B cell (primary cell): Measurements from ENCODE around the gene DENND2A. TPM values are rescaled to one million over a fixed set of nuclear protein-coding genes. Genes with fewer than 3 reads are reported as not detected.

Experiments
- ATAC-seq: fragments of 200-7000 bp; cut with Tn5 transposase; one replicate; pipeline ENCODE4 v1.10.0; 2021; ENCODE audit warnings: low read depth, mild to moderate bottlenecking, moderate number of reproducible peaks, moderate library complexity
- CTCF ChIA-PET: fragments of 350-600 bp; sonication (Branson Sonifier 250); formaldehyde crosslinking; loops from one replicate; lab custom pipeline; 2021; ENCODE audit warnings: antibody characterized with exemption, inconsistent platforms; lab: Charles Lee
- POLR2A ChIA-PET: fragments of 350-600 bp; sonication (Branson Sonifier 250); formaldehyde crosslinking; loops from one replicate; lab custom pipeline; 2021; ENCODE audit warnings: antibody characterized with exemption; lab: Charles Lee
- DNase-seq: peaks from one replicate; pipeline ENCODE4 v3.0.0; 2013
- H2AFZ ChIP-seq: 2 replicates; pipeline ENCODE4 v1.6.1; 2012; ENCODE audit warnings: mild to moderate bottlenecking, low read depth, low read length; ENCODE audit not compliant: insufficient read depth, poor library complexity, severe bottlenecking
- H3K27ac ChIP-seq, 2 donors: 1 replicate in 1 of 2; 2 replicates in 1 of 2; pipeline ENCODE4 v1.5.1; 2012 to 2013; ENCODE audit warnings: low read length in 2 of 2, mild to moderate bottlenecking in 2 of 2, moderate library complexity in 1 of 2
- H3K27me3 ChIP-seq, 4 experiments: fragments of 200-600 bp in 1 of 4; sonication (generic) in 1 of 4; replicated peaks in 1 of 4; 1 replicate in 2 of 4; 2 replicates in 2 of 4; pipeline versions ENCODE4 v1.6.1 to v1.7.0; 2013 to 2016; ENCODE audit warnings: low read length in 3 of 4, mild to moderate bottlenecking in 2 of 4, mixed read lengths in 1 of 4, moderate library complexity in 1 of 4; ENCODE audit not compliant: insufficient read depth in 4 of 4, control insufficient read depth in 3 of 4; ENCODE audit errors: control extremely low read depth in 1 of 4
- H3K36me3 ChIP-seq, 2 experiments: replicated peaks in 1 of 2; 1 replicate in 1 of 2; 2 replicates in 1 of 2; pipeline versions ENCODE4 v1.6.1 to v1.7.1; 2013; ENCODE audit warnings: low read length in 1 of 2; ENCODE audit not compliant: insufficient read depth in 2 of 2, control insufficient read depth in 1 of 2; ENCODE audit errors: control extremely low read depth in 1 of 2, extremely low read depth in 1 of 2
- H3K4me1 ChIP-seq, 2 donors: fragments of 200-600 bp in 1 of 2; sonication (generic) in 1 of 2; 1 replicate in 1 of 2; 2 replicates in 1 of 2; pipeline versions ENCODE4 v1.5.1 to v1.6.1; 2013 to 2017; ENCODE audit warnings: low read length in 2 of 2; ENCODE audit not compliant: control insufficient read depth in 2 of 2, insufficient read depth in 2 of 2
- H3K4me2 ChIP-seq: replicated peaks from 2 replicates; pipeline ENCODE3; 2012; ENCODE audit warnings: mild to moderate bottlenecking, low read depth, low read length; ENCODE audit not compliant: poor library complexity, severe bottlenecking
- H3K4me3 ChIP-seq, 5 experiments: fragments of 200-600 bp in 1 of 5; sonication (generic) in 1 of 5; 1 replicate in 3 of 5; 2 replicates in 2 of 5; pipeline versions ENCODE4 v1.5.1 to v1.7.0; 2011 to 2016; ENCODE audit warnings: low read length in 4 of 5, mild to moderate bottlenecking in 4 of 5, low read depth in 2 of 5, control low read depth in 1 of 5, moderate library complexity in 1 of 5; ENCODE audit not compliant: insufficient read depth in 1 of 5; ENCODE audit errors: control extremely low read depth in 1 of 5, extremely low read depth in 1 of 5
- H3K79me2 ChIP-seq: fragments of 200-600 bp; sonication (generic); one replicate; pipeline ENCODE4 v1.6.0; 2016; ENCODE audit warnings: low read length; ENCODE audit not compliant: control insufficient read depth, insufficient read depth
- H3K9ac ChIP-seq: fragments of 200-600 bp; sonication (generic); 2 replicates; pipeline ENCODE4 v1.6.1; 2017; ENCODE audit warnings: mild to moderate bottlenecking, low read length, moderate library complexity
- H3K9me3 ChIP-seq, 3 donors: one replicate each; pipeline versions ENCODE4 v1.6.1 to v1.7.1; 2013; ENCODE audit warnings: low read length in 2 of 3; ENCODE audit not compliant: control insufficient read depth in 2 of 3, insufficient read depth in 1 of 3; ENCODE audit errors: control extremely low read depth in 1 of 3
- H4K20me1 ChIP-seq: 2 replicates; pipeline ENCODE4 v1.6.0; 2012; ENCODE audit warnings: mild to moderate bottlenecking, low read length; ENCODE audit not compliant: insufficient read depth, control insufficient read depth, poor library complexity, severe bottlenecking
- H3K27ac Mint-ChIP-seq: one replicate; pipeline ENCODE4 v1.8.0; 2021; ENCODE audit warnings: mixed read lengths
- H3K27me3 Mint-ChIP-seq: one replicate; pipeline ENCODE4 v1.8.0; 2021; ENCODE audit warnings: mixed read lengths
- H3K4me1 Mint-ChIP-seq: one replicate; pipeline ENCODE4 v1.8.0; 2021; ENCODE audit warnings: mixed read lengths
- H3K4me3 Mint-ChIP-seq: one replicate; pipeline ENCODE4 v1.8.0; 2021; ENCODE audit warnings: mixed read lengths
- H3K9me3 Mint-ChIP-seq: one replicate; pipeline ENCODE4 v1.8.0; 2022; ENCODE audit warnings: mixed read lengths; ENCODE audit not compliant: insufficient read depth
- EZH2 ChIP-seq: IDR thresholded peaks from 2 replicates; pipeline ENCODE4 v1.6.1; 2012; ENCODE audit warnings: borderline replicate concordance, low read depth, mild to moderate bottlenecking, moderate library complexity, low read length; ENCODE audit not compliant: insufficient read depth, poor library complexity, severe bottlenecking
- WGBS: methylation state at CpG from one replicate; pipeline ENCODE4 v1.1.5; 2013; ENCODE audit warnings: missing lambda C conversion rate; ENCODE audit not compliant: insufficient coverage; 5-methylcytosine and 5-hydroxymethylcytosine counted together
- intact Hi-C: fragments of 100-400 bp; cut with micrococcal nuclease; formaldehyde crosslinking; loops from one replicate; pipeline ENCODE4 v1.10.0; 2022
- polyA plus RNA-seq: library from polyadenylated mRNA; depleted of rRNA; stranded (reverse); fragments of >200 nt; gene quantifications from 2 replicates; pipeline ENCODE4 v1.2.3, GENCODE V29; 2012
- total RNA-seq, 2 donors: library from RNA; stranded (reverse); fragments of 120-200 nt in 1 of 2; gene quantifications; 1 replicate in 1 of 2; 2 replicates in 1 of 2; pipeline versions ENCODE4 v1.2.3 to v1.2.4, GENCODE V29; 2013 to 2022
- TF ChIP-seq, protein P1 (sequence below): fragments of 200-600 bp; IDR thresholded peaks from one replicate; pipeline ENCODE4 v1.8.0; 2022; ENCODE audit warnings: antibody characterized with exemption, mild to moderate bottlenecking

The DENND2A gene
- total and polyA plus RNA-seq, 2 donors (not counting 1 experiment from before 2014, with no cell fraction given): 0.31 TPM; not detected in 1

DNA sequence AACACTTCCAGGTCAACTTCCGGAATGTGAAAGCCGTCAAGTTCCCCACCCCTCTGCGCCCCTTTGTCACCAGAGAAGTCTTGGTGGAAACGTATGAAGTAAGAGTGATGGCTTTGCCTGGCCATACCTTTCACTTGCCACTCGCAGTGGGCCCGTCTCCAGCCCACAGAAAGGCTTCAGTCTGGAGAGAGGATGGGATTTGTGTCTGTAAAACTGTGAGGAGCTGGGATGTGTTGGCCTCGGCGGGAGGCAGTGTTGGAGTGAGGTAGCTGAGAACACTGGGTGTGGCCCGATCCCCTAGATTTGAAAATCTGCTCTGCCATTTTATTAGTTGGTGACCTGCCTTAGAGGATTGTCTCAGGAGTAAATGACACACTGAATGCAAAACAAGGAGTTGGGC, 38.6 kb upstream of the DENND2A start:
- no peak overlapping the region for H3K27ac ChIP-seq
- POLR2A ChIA-PET: no interaction called here
- Mint-ChIP-seq H3K4me1 (peaks cover 37% of the 10 kb centered on the region), H3K4me3 (no peak overlapping the region), H3K9me3 (no peaks in the 10 kb centered on the region), H3K27ac (no peak overlapping the region), H3K27me3 (no peaks in the 10 kb centered on the region)
- no peak overlapping the region for H3K4me3 ChIP-seq
- H2AFZ ChIP-seq: no peak overlapping the region
- 100% methylated on average over 7 of the region's 9 CpGs for WGBS
- H3K4me2 ChIP-seq: no peak overlapping the region
- CTCF ChIA-PET: interaction anchor here (0.7 kb wide), 1 partner anchor 133 kb away, joined by 3 read pairs; no protein-coding TSS in a partner anchor
- no peak overlapping the region for H3K9ac ChIP-seq
- peaks cover 40% of the 10 kb centered on the region for H3K79me2 ChIP-seq
- H3K27me3 ChIP-seq: no peaks in the 10 kb centered on the region
- no peak for ATAC-seq
- TF ChIP-seq EZH2: no peak
- TF ChIP-seq, protein P1, sequence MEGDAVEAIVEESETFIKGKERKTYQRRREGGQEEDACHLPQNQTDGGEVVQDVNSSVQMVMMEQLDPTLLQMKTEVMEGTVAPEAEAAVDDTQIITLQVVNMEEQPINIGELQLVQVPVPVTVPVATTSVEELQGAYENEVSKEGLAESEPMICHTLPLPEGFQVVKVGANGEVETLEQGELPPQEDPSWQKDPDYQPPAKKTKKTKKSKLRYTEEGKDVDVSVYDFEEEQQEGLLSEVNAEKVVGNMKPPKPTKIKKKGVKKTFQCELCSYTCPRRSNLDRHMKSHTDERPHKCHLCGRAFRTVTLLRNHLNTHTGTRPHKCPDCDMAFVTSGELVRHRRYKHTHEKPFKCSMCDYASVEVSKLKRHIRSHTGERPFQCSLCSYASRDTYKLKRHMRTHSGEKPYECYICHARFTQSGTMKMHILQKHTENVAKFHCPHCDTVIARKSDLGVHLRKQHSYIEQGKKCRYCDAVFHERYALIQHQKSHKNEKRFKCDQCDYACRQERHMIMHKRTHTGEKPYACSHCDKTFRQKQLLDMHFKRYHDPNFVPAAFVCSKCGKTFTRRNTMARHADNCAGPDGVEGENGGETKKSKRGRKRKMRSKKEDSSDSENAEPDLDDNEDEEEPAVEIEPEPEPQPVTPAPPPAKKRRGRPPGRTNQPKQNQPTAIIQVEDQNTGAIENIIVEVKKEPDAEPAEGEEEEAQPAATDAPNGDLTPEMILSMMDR: no peak
- intact Hi-C loops: loop anchor here (10.0 kb wide), 2 partner anchors 284 to 1334 kb away; partner anchors contain the start of genes FMC1 and SLC37A3
- H3K9me3 ChIP-seq: no peaks in the 10 kb centered on the region
- no peaks in the 10 kb centered on the region for H4K20me1 ChIP-seq
- no peak for DNase-seq
- H3K36me3 ChIP-seq: peaks cover 0 to 37% of the 10 kb centered on the region in 2 experiments
- H3K4me1 ChIP-seq: peaks cover 34 to 38% of the 10 kb centered on the region in 2 donors

DNA sequence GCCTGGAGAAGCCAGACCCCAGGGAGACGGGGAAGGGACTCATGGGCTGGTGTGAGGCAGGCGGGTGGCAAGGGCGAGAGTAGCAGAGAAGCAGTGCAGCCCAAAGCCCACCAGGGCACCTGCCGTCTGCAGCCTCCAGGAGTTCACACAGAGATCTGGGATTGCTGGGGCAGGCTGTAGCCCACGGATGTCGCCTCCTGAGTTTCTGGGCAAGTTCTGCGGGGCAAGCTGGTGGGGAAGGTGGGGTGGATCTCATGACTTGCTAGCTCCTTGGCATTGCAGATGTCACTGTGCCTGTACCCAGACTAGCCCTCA, 38.2 kb upstream of the DENND2A start:
- no peak for TF ChIP-seq EZH2
- TF ChIP-seq, protein P1: no peak
- DNase-seq (no peak), ATAC-seq (no peak)
- Histone ChIP-seq H2AFZ (no peak overlapping the region), H3K9ac (no peak overlapping the region), H3K79me2 (peaks cover 40% of the 10 kb centered on the region), H3K4me3 (no peak overlapping the region), H3K4me2 (no peak overlapping the region), H3K9me3 (peaks cover 0 to 4% (median 0%) of the 10 kb centered on the region in 3 donors), H3K27ac (no peak overlapping the region), H3K27me3 (no peaks in the 10 kb centered on the region), H3K36me3 (peaks cover 0 to 34% of the 10 kb centered on the region in 2 experiments), H4K20me1 (no peaks in the 10 kb centered on the region), H3K4me1 (peaks cover 39 to 43% of the 10 kb centered on the region in 2 donors)
- Mint-ChIP-seq H3K9me3 (no peaks in the 10 kb centered on the region), H3K4me3 (no peak overlapping the region), H3K4me1 (peaks cover 41% of the 10 kb centered on the region), H3K27me3 (no peaks in the 10 kb centered on the region), H3K27ac (no peak overlapping the region)
- 98% methylated on average over 7 of the region's 7 CpGs for WGBS
- intact Hi-C loops: loop anchor here (10.0 kb wide), 2 partner anchors 284 to 1334 kb away; partner anchors contain the start of genes FMC1 and SLC37A3
- ChIA-PET CTCF (interaction anchor here (0.7 to 1.1 kb wide), 2 partner anchors 133 kb away, joined by 3 read pairs; no protein-coding TSS in a partner anchor), POLR2A (no interaction called here)
